RPMI7951 (cell line): ENCODE results near the gene CRYGS. TPM values are rescaled to one million over a fixed set of nuclear protein-coding genes. Genes with fewer than 3 reads are reported as not detected.

Experiments
- DNase-seq: peaks from one replicate; pipeline ENCODE4 v3.0.0-alpha.2; 2012; ENCODE audit warnings: low read depth
- total RNA-seq: library from RNA; depleted of rRNA; stranded (reverse); fragments of >200 nt; shearing (Covaris generic); gene quantifications from 2 replicates; pipeline ENCODE4 v1.2.3, GENCODE V29; 2014; rRNA removed

CRYGS gene
- total RNA-seq, 1 experiment from 2014 or later, result 1.1 TPM

DNA sequence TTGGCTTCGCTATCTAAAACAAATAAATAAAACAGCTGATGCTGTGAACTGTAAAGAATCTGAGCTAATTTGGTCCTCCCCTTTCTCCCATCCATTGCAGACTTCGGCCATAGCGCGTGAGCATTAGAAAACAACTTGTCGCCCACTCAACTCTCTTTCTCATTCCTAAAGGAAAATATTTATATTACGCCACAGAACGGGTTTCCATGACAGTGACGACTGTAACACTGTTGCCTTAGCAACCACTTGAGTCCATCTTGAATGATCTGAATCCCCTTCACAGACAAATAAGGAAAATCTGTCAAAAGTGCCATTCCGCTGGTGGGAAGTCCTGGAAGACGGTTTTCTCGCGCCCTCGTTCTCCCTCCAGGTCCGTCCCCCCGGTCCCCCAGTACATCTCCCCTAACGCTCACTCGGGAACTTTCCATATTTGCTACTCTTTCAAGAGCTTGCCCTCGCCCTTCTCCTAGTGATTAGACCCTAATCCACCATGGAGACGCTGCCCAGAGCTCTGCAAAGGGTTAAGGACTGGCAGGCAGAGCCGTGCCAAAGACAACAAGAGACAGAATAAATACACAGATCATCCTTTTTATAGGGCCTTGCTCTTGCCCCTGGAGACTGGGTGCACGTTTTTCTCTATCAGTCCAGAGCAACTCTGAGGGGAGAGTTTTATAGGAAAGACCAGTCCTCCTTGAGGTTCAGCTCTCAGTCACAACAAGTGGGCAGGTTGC lies 50.5 kb downstream of the CRYGS start:
- DNase-seq, result no peak

DNA sequence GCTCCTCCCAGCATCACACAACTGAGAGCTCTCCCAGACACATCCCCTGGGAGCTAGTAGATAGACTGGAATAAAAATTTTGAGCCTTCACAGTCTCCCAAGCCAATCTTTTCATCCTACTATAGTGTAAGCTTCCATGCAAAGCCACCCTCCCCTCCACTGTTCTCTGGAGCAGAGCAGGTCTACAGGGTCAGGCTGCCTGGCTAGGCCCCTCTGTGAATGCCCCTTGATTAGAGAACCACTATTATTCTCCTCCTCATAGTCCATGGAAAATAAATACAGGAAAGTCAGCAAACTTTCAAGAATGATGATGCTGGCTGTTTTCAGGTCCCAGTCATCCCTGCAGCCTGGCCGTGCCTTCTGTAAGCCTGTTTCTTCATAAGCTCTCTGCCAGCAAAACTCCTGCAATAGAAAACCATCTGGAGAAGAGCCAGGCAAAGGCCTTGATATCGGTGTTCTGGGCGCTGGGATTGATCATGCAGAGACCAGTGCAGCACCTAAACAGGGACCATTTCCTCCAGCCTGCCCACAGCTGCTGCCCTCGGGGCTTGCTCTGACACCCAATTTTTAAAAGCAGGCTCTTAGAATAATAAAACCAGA lies 51.7 kb downstream of the CRYGS start:
- no peak for DNase-seq

GRCh38 chr3:186489507-186489906 lies 54.7 kb downstream of the CRYGS start:
- DNase-seq, result no peak

Other genes with a start within 250 kb of the CRYGS start
- gene DGKG, start 182.1 kb downstream of the CRYGS start, total RNA-seq, result 15.3 and 17.3 TPM in 2 replicates
- gene TBCCD1, start 23.0 kb upstream of the CRYGS start, total RNA-seq, result 18.1 and 22.6 TPM in 2 replicates
- 80.0 and 94.7 TPM in 2 replicates for gene DNAJB11, start 26.3 kb upstream of the CRYGS start, total RNA-seq
- gene AHSG, start 68.7 kb upstream of the CRYGS start, total RNA-seq, result not detected in 2 replicates
- gene FETUB, start 96.0 kb upstream of the CRYGS start, total RNA-seq, result not detected in 2 replicates
- not detected in 2 replicates for gene HRG, start 121.6 kb upstream of the CRYGS start, total RNA-seq
- gene KNG1, start 173.0 kb upstream of the CRYGS start, total RNA-seq, result not detected in 2 replicates
- gene EIF4A2, start 239.2 kb upstream of the CRYGS start, total RNA-seq, result 465 and 511 TPM in 2 replicates